ENCODE data around the gene NVL.

The NVL gene

GRCh38 chr1:224274970-224275626, 54.9 kb downstream of the NVL start:
- no peak for DNase-seq

GRCh38 chr1:224273641-224274040, 56.3 kb downstream of the NVL start:
- no peak for DNase-seq

- DNase-seq = no peak
Observed at GRCh38 chr1:224271106-224271505, 58.9 kb downstream of the NVL start.

- no peak for DNase-seq
Observed at GRCh38 chr1:224267925-224268324, 62.0 kb downstream of the NVL start.

- DNase-seq = no peak
Observed at GRCh38 chr1:224266915-224267856, 62.8 kb downstream of the NVL start.

- DNase-seq = no peak
Observed at GRCh38 chr1:224266105-224266914, 63.7 kb downstream of the NVL start.

GRCh38 chr1:224264321-224264720, 65.7 kb downstream of the NVL start:
- DNase-seq = no peak

- DNase-seq = no peak
Observed at GRCh38 chr1:224262373-224263054, 67.5 kb downstream of the NVL start.

- no peak for DNase-seq
Observed at GRCh38 chr1:224259986-224260385, 70.0 kb downstream of the NVL start.

GRCh38 chr1:224258351-224258750, 71.6 kb downstream of the NVL start:
- no peak for DNase-seq

- no peak for DNase-seq
Observed at GRCh38 chr1:224256640-224257039, 73.3 kb downstream of the NVL start.

GRCh38 chr1:224253721-224254120, 76.3 kb downstream of the NVL start:
- no peak for DNase-seq

- no peak for DNase-seq
Observed at GRCh38 chr1:224252479-224252878, 77.5 kb downstream of the NVL start.

GRCh38 chr1:224251741-224252146, 78.2 kb downstream of the NVL start:
- no peak for DNase-seq

GRCh38 chr1:224245188-224245587, 84.8 kb downstream of the NVL start:
- no peak for DNase-seq

- DNase-seq = no peak
Observed at GRCh38 chr1:224238756-224239155, 91.2 kb downstream of the NVL start.

- DNase-seq = no peak
Observed at GRCh38 chr1:224238212-224238611, 91.8 kb downstream of the NVL start.

- DNase-seq = no peak
Observed at GRCh38 chr1:224237119-224237881, 92.7 kb downstream of the NVL start.

GRCh38 chr1:224235813-224236493, 94.0 kb downstream of the NVL start:
- DNase-seq = no peak

- DNase-seq = no peak
Observed at GRCh38 chr1:224234017-224234416, 96.0 kb downstream of the NVL start.

GRCh38 chr1:224226849-224227502, 103.0 kb downstream of the NVL start:
- no peak for DNase-seq

Measured in cortex of kidney (tissue), 1 donor.